ENCODE results near the gene RILPL1.
"Not testable (repeated sequence)": the region's sequence is repeated elsewhere in the genome, so short reads cannot be mapped to it uniquely, and the experiment has no call there.

GRCh38 chr12:123558487-123558886 is 25.0 kb upstream of the RILPL1 start:
- TF ChIP-seq, protein P1, sequence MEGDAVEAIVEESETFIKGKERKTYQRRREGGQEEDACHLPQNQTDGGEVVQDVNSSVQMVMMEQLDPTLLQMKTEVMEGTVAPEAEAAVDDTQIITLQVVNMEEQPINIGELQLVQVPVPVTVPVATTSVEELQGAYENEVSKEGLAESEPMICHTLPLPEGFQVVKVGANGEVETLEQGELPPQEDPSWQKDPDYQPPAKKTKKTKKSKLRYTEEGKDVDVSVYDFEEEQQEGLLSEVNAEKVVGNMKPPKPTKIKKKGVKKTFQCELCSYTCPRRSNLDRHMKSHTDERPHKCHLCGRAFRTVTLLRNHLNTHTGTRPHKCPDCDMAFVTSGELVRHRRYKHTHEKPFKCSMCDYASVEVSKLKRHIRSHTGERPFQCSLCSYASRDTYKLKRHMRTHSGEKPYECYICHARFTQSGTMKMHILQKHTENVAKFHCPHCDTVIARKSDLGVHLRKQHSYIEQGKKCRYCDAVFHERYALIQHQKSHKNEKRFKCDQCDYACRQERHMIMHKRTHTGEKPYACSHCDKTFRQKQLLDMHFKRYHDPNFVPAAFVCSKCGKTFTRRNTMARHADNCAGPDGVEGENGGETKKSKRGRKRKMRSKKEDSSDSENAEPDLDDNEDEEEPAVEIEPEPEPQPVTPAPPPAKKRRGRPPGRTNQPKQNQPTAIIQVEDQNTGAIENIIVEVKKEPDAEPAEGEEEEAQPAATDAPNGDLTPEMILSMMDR (conservative IDR thresholded peaks at IDR 0.05; ENCODE audit: low read length): not testable (repeated sequence)
- not testable (repeated sequence) for TF ChIP-seq EZH2phosphoT487 (IDR thresholded peaks at IDR 0.05; ENCODE audit: borderline replicate concordance, low read depth, low read length)
